ENCODE measurements around the gene ENOX1. TPM values are rescaled to one million over a fixed set of nuclear protein-coding genes. Genes with fewer than 3 reads are reported as not detected.

Gene ENOX1
- total and polyA plus RNA-seq, 3 donors from 2014 or later: 11.0 to 14.2 (median 11.5) TPM

GRCh38 chr13:43518833-43519232, 267.9 kb downstream of the ENOX1 start:
- TF ChIP-seq CTCF (IDR thresholded peaks at IDR 0.05): no peak
- TF ChIP-seq POLR2A (IDR thresholded peaks at IDR 0.05): no peak
- no peaks in the 10 kb centered on the region for H3K9me3 ChIP-seq
- intact Hi-C loops (cut with DNase I; ENCODE audit: low total_unique reads): no loop called here

GRCh38 chr13:43516401-43516833, 270.4 kb downstream of the ENOX1 start:
- H3K9me3 ChIP-seq: no peaks in the 10 kb centered on the region
- H3K27ac ChIP-seq: peak overlapping the region in 1 of 2 donors; percentile 18
- no peak overlapping the region for H3K4me3 ChIP-seq
- H3K4me1 ChIP-seq: peaks cover 4% of the 10 kb centered on the region
- intact Hi-C loops (cut with DNase I; ENCODE audit: low total_unique reads): no loop called here
- WGBS, 2 donors: 24 to 39% methylated on average over 2 of the region's 2 CpGs
- TF ChIP-seq CTCF (IDR thresholded peaks at IDR 0.05) (no peak), POLR2A (IDR thresholded peaks at IDR 0.05) (no peak)
- H3K27me3 ChIP-seq: no peaks in the 10 kb centered on the region
- no peaks in the 10 kb centered on the region for H3K36me3 ChIP-seq (ENCODE audit: low read depth, missing control alignments)
- DNase-seq: peak; percentile 48

More at GRCh38 chr13:43518833-43519232, 267.9 kb downstream of the ENOX1 start:
- DNase-seq: no peak
- Histone ChIP-seq H3K4me3 (no peak overlapping the region), H3K36me3 (ENCODE audit: low read depth, missing control alignments) (no peaks in the 10 kb centered on the region), H3K27ac (no peak overlapping the region), H3K27me3 (no peaks in the 10 kb centered on the region), H3K4me1 (no peaks in the 10 kb centered on the region)

GRCh38 chr13:43515531-43515930, 271.2 kb downstream of the ENOX1 start:
- H3K27me3 ChIP-seq: no peaks in the 10 kb centered on the region
- H3K4me1 ChIP-seq: peaks cover 4% of the 10 kb centered on the region
- peak overlapping the region in 1 of 2 donors; percentile 18 for H3K27ac ChIP-seq
- DNase-seq: no peak
- intact Hi-C loops (cut with DNase I; ENCODE audit: low total_unique reads): no loop called here
- TF ChIP-seq CTCF (IDR thresholded peaks at IDR 0.05) (no peak), POLR2A (IDR thresholded peaks at IDR 0.05) (no peak)
- 50 to 63% methylated on average over 1 of the region's 1 CpG for WGBS, 2 donors
- H3K9me3 ChIP-seq: no peaks in the 10 kb centered on the region
- no peaks in the 10 kb centered on the region for H3K36me3 ChIP-seq (ENCODE audit: low read depth, missing control alignments)
- no peak overlapping the region for H3K4me3 ChIP-seq

- H3K27ac ChIP-seq: no peak overlapping the region
- peaks cover 4% of the 10 kb centered on the region for H3K4me1 ChIP-seq
- 70 to 97% methylated on average over 1 of the region's 1 CpG for WGBS, 2 donors
Observed at GRCh38 chr13:43514311-43514710, 272.5 kb downstream of the ENOX1 start.

More at GRCh38 chr13:43514311-43514710, 272.5 kb downstream of the ENOX1 start:
- Histone ChIP-seq H3K9me3 (no peaks in the 10 kb centered on the region), H3K27me3 (no peaks in the 10 kb centered on the region), H3K4me3 (no peak overlapping the region), H3K36me3 (ENCODE audit: low read depth, missing control alignments) (no peaks in the 10 kb centered on the region)
- intact Hi-C loops (cut with DNase I; ENCODE audit: low total_unique reads): no loop called here
- TF ChIP-seq CTCF (IDR thresholded peaks at IDR 0.05) (no peak), POLR2A (IDR thresholded peaks at IDR 0.05) (no peak)
- DNase-seq: no peak

Measured in testis (tissue), 3 donors.